Subcutaneous adipose tissue (tissue), 4 donors: ENCODE data around the gene TNFAIP8L3. TPM values are rescaled to one million over a fixed set of nuclear protein-coding genes. Genes with fewer than 3 reads are reported as not detected.

Experiments
- CTCF ChIP-seq: fragments of 450-650 bp; IDR thresholded peaks from one replicate; pipeline ENCODE4 v1.5.1; 2016; ENCODE audit warnings: low read depth, mild to moderate bottlenecking, control low read depth, antibody characterized with exemption, moderate library complexity
- total RNA-seq, 4 donors: library from RNA; depleted of rRNA; stranded (reverse); fragments of >200 nt; gene quantifications; one replicate each; pipeline ENCODE4 v1.1.0, GENCODE V29; 2016

TNFAIP8L3 gene
- total RNA-seq, 4 donors from 2014 or later, result 1.7 to 8.0 (median 4.8) TPM

GRCh38 chr15:51112078-51112477, 17.4 kb upstream of the TNFAIP8L3 start:
- no peak for TF ChIP-seq CTCF

- TF ChIP-seq CTCF, result no peak
Measured at GRCh38 chr15:51111061-51111460, 16.4 kb upstream of the TNFAIP8L3 start.

GRCh38 chr15:51110171-51110570, 15.5 kb upstream of the TNFAIP8L3 start:
- no peak for TF ChIP-seq CTCF

GRCh38 chr15:51108933-51109550, 14.3 kb upstream of the TNFAIP8L3 start:
- TF ChIP-seq CTCF, result no peak

- TF ChIP-seq CTCF, result no peak
Measured at GRCh38 chr15:51107612-51108011, 12.9 kb upstream of the TNFAIP8L3 start.

- no peak for TF ChIP-seq CTCF
Measured at GRCh38 chr15:51106481-51106880, 11.8 kb upstream of the TNFAIP8L3 start.

- no peak for TF ChIP-seq CTCF
Measured at GRCh38 chr15:51105430-51106016, 10.8 kb upstream of the TNFAIP8L3 start.
